IPS-15b (cell line): ENCODE measurements around the gene SAPCD1.
A peak's percentile ranks its signal among the peaks of the same experiment; 100 is the strongest.
"Not testable (repeated sequence)": the region's sequence is repeated elsewhere in the genome, so short reads cannot be mapped to it uniquely, and the experiment has no call there.

Source experiments
- H3K27me3 ChIP-seq: one replicate; pipeline ENCODE4 v1.6.1; 2013; ENCODE audit warnings: low read length; ENCODE audit not compliant: control insufficient read depth, insufficient read depth
- H3K36me3 ChIP-seq: one replicate; pipeline ENCODE4 v1.6.1; 2013; ENCODE audit warnings: low read length; ENCODE audit not compliant: control insufficient read depth, insufficient read depth
- H3K4me1 ChIP-seq: one replicate; pipeline ENCODE4 v1.6.1; 2013; ENCODE audit warnings: mild to moderate bottlenecking, low read length; ENCODE audit not compliant: control insufficient read depth, insufficient read depth
- H3K4me3 ChIP-seq: one replicate; pipeline ENCODE4 v1.5.1; 2013; ENCODE audit warnings: low read depth, low read length
- H3K9ac ChIP-seq: one replicate; pipeline ENCODE4 v1.6.1; 2013; ENCODE audit warnings: low read depth, mild to moderate bottlenecking, low read length
- H3K9me3 ChIP-seq: one replicate; pipeline ENCODE4 v1.6.1; 2013; ENCODE audit warnings: mild to moderate bottlenecking, low read length; ENCODE audit not compliant: control insufficient read depth, insufficient read depth

The SAPCD1 gene

DNA sequence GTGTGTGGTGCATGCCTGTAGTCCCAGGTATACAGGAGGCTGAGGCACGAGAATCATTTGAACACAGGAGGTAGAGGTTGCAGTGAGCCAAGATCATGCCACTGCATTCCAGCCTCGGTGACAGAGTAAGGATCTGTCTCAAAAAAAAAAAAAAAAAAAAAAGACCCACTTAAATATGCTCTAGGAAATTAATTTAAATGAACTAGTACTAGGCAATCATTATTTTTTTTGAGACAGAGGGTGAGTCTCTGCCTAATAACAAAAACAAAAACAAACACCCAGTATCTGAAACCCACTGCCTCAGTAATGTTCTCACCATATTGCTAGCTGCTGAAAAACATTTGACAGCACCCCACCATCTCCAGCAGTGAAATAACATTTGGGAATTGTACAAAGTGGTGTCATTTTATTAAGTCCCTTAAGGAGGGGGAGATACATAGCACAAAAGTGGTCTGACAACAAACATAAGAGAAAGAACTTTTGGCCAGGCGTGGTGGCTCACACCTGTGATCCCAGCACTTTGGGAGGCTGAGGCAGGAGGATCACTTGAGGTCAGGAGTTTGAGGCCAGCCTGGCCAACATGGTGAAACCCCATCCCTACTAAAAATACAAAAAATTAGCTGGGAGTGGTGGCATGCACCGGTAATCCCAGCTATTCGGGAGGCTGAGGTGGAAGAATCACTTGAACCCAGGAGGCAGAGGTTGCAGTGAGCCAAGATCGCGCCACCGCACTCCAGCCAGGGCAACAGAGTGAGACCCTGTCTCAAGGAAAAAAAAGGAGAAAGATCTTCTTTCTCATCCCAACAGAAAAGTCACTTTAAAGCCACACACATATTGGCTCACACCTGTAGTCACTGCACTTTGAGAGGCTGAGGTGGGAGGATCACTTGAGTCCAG is 38.8 kb downstream of the SAPCD1 start:
- H3K36me3 ChIP-seq, H3K27me3 ChIP-seq, H3K4me1 ChIP-seq, H3K9ac ChIP-seq, H3K4me3 ChIP-seq, H3K9me3 ChIP-seq: not testable (repeated sequence)

DNA sequence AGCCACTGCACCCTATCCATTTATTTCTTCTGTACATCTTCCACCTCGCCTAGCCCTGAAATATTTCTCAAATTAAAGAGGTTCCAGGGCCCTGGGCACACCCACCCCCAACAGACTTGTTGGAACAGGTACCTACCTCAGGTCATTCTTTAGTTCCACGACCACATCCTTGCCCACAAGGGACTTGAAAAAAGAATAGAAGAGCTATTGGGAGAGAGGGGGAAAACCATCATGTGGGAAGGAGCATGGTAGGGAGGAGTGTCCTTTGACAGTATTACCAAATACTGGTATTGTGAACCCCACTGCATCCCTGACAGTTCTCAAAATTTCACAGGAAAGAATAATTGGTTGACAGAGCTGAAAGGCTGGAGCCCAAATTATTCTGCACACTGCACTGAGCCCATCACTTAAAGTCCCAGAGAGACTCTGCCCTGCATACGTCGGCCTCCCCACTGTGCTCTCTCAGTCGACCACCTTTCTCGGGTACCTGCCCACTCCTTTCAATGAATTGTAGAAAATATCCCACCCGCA is 43.5 kb downstream of the SAPCD1 start:
- H3K9me3 ChIP-seq = no peaks in the 10 kb centered on the region
- H3K36me3 ChIP-seq = no peaks in the 10 kb centered on the region
- H3K4me3 ChIP-seq = peak overlapping the region; percentile 78
- H3K4me1 ChIP-seq = no peaks in the 10 kb centered on the region
- H3K9ac ChIP-seq = peak overlapping the region; percentile 70
- no peaks in the 10 kb centered on the region for H3K27me3 ChIP-seq

DNA sequence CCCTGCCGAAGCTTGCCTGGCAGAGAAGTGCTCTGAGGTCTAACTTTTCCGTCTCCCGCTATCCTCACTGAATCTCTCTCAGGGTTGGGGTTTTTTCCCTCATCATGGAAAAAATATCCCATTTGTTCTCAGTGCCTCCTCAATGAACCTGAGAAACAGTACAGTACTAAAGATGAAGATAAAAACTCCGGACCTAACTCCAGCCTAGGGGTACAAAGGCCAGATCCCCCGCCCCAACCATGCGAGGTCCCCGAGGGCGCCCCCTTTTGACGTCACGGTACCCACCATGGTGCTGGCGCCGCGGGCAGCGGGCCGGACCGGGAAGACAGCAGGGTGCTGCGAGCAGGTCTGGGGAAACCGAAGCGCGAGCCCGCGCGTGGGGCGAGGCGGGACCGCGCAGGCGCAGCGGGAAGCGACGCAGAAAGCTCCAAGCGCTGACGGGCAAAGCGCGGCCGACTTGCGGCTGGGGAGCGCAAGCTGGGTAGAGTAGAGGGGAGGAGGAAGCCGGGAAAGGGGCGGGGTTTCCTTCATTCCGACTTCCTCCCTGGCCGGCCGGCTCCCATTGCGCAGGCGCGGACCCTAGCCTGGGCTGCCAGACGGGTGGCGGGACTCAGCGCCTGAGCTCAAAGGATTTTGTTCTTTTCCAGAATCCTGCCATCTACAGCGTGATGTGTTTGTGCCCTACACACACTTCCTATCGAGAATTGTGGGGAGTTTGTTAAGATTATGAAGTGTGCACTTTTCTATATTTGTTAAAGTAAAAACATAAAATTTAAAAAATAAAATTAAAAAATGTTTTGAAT is 44.2 kb downstream of the SAPCD1 start, which contains the start of gene LSM2:
TSS of gene LSM2 (minus strand) at position 497 of the 803 bp plus-strand sequence. CDS start at position 288, 209 bp downstream.
- Histone ChIP-seq H3K9me3 (no peaks in the 10 kb centered on the region), H3K36me3 (no peaks in the 10 kb centered on the region), H3K9ac (peak within 1 kb of the TSS; percentile 70), H3K4me1 (no peaks in the 10 kb centered on the region), H3K27me3 (no peaks in the 10 kb centered on the region), H3K4me3 (peak within 1 kb of the TSS; percentile 78)

DNA sequence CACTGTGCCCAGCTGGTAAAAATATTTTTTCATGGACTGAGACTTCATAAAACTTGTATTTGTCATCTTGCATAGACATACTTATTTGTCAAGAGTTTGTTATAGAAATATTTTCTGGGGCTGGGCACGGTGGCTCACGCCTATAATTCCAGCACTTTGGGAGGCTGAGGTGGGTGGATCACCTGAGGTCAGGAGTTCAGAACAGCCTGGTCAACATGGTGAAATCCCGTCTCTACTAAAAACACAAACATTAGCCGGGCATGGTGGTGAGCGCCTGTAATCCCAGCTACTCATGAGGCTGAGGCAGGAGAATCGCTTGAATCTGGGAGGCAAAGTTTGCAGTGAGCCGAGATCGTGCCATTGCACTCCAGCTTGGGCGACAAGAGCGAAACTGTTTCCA is 46.1 kb downstream of the SAPCD1 start:
- H3K4me1 ChIP-seq, H3K27me3 ChIP-seq, H3K4me3 ChIP-seq, H3K9me3 ChIP-seq, H3K36me3 ChIP-seq, H3K9ac ChIP-seq: not testable (repeated sequence)

DNA sequence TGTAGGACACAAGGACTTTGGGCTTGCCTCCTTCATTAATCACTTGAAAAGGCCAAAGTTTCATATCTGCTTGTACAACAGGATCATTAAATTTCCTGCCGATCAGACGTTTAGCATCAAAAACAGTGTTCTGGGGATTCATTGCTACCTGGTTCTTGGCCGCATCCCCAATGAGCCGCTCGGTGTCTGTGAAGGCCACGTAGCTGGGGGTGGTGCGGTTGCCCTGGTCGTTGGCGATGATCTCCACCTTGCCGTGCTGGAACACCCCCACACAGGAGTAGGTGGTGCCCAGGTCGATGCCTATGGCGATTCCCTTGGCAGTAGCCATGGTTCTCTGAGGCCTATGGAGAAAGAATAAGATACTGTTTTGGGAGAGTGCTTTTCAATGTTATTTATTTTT is 49.2 kb downstream of the SAPCD1 start:
- Histone ChIP-seq H3K9ac (no peak overlapping the region), H3K9me3 (no peaks in the 10 kb centered on the region), H3K36me3 (no peaks in the 10 kb centered on the region), H3K27me3 (no peaks in the 10 kb centered on the region), H3K4me3 (no peak overlapping the region), H3K4me1 (no peaks in the 10 kb centered on the region)

DNA sequence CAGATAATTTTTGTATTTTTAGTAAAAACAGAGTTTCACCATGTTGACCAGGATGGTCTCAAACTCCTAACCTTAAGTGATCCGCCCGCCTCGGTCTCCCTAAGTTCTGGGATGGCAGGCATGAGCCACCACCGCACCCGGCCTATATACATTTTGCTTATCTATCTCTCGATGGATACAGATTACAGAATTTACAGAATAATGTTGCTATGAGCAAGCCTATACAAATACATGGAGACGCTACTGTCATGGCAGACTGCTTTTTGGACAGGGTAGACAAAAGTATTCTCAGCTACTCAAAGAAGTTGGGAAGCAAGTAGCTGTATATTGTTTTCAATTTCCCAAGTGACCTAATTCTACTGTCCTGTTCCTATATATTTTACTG is 51.0 kb downstream of the SAPCD1 start:
- Histone ChIP-seq H3K9me3 (no peaks in the 10 kb centered on the region), H3K4me1 (no peaks in the 10 kb centered on the region), H3K36me3 (no peaks in the 10 kb centered on the region), H3K27me3 (no peaks in the 10 kb centered on the region), H3K9ac (no peak overlapping the region), H3K4me3 (peak overlapping the region; percentile 43)
